HEK293T (cell line): ENCODE data around the gene HSP90AA1.

Source experiments
- BHLHE40 ChIP-seq: fragments of 450-650 bp; IDR thresholded peaks from 2 replicates; pipeline ENCODE4 v1.6.1; 2016; ENCODE audit warnings: mild to moderate bottlenecking, moderate library complexity, borderline replicate concordance
- CTBP1 ChIP-seq: fragments of 450-650 bp; IDR thresholded peaks from 2 replicates; pipeline ENCODE4 v1.6.1; 2016; ENCODE audit warnings: borderline replicate concordance
- FOXA1 ChIP-seq: fragments of 450-650 bp; IDR thresholded peaks from 2 replicates; pipeline ENCODE4 v1.6.1; 2016; ENCODE audit warnings: mild to moderate bottlenecking
- FOXK2 ChIP-seq: fragments of 450-650 bp; IDR thresholded peaks from 2 replicates; pipeline ENCODE4 v1.6.1; 2016; ENCODE audit warnings: mild to moderate bottlenecking
- FOXM1 ChIP-seq: fragments of 450-650 bp; IDR thresholded peaks from 2 replicates; pipeline ENCODE4 v1.6.1; 2017; ENCODE audit warnings: mild to moderate bottlenecking, borderline replicate concordance
- HDGF ChIP-seq: fragments of 450-650 bp; IDR thresholded peaks from 2 replicates; pipeline ENCODE4 v1.6.1; 2017; ENCODE audit warnings: antibody characterized with exemption, borderline replicate concordance
- L3MBTL2 ChIP-seq: fragments of 450-650 bp; conservative IDR thresholded peaks from 2 replicates; pipeline ENCODE4 v1.6.1; 2016; ENCODE audit warnings: mild to moderate bottlenecking
- NFRKB ChIP-seq: fragments of 450-650 bp; IDR thresholded peaks from 2 replicates; pipeline ENCODE4 v1.6.1; 2016; ENCODE audit warnings: mild to moderate bottlenecking, moderate library complexity
- SP1 ChIP-seq: fragments of 450-650 bp; IDR thresholded peaks from 2 replicates; pipeline ENCODE4 v1.6.1; 2017
- SUZ12 ChIP-seq: fragments of 450-650 bp; IDR thresholded peaks from 2 replicates; pipeline ENCODE4 v1.6.1; 2016; ENCODE audit warnings: mild to moderate bottlenecking
- TARDBP ChIP-seq: fragments of 450-650 bp; IDR thresholded peaks from 2 replicates; pipeline ENCODE4 v1.6.1; 2016
- ZNF384 ChIP-seq: fragments of 450-650 bp; IDR thresholded peaks from 2 replicates; pipeline ENCODE4 v1.6.1; 2016
- TF ChIP-seq, protein P1 (sequence below): fragments of 450-650 bp; IDR thresholded peaks from 2 replicates; pipeline ENCODE4 v1.6.1; 2016

DNA sequence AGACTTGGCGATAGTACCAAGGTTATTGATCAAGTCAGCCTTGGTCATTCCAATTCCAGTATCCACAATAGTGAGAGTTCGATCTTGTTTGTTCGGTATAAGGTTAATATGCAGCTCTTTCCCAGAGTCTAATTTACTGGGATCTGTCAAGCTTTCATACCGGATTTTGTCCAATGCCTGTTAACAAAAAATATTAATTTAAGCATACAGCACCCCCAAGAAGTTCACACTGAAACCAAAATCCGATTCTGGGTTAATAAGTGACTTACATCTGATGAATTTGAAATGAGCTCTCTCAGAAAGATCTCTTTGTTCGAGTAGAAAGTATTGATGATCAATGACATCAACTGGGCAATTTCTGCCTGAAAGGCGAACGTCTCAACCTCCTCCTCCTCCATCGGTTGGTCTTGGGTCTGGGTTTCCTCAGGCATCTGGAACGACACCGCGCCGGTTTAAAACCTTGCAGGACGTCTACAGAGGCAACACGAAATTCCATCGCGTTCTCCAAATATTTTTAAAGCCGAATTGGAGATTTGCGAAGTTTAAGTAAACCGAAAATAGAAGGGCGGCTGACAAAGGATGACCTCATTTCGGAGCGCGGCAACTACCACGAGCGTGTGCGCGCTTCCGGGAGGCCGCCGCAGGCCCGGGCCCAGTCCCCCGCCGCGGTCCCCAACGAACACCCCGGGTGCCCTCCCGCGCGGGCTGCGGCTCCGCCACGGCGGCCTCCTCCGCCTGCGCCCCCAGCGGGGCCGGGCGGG lies 716 bp downstream of the HSP90AA1 start:
- TF ChIP-seq CTBP1 (no peak), TARDBP (no peak), SUZ12 (no peak), SP1 (no peak), FOXK2 (no peak), BHLHE40 (no peak), FOXM1 (no peak), NFRKB (no peak), HDGF (no peak), L3MBTL2 (no peak), ZNF384 (no peak), FOXA1 (no peak)
- TF ChIP-seq, protein P1, sequence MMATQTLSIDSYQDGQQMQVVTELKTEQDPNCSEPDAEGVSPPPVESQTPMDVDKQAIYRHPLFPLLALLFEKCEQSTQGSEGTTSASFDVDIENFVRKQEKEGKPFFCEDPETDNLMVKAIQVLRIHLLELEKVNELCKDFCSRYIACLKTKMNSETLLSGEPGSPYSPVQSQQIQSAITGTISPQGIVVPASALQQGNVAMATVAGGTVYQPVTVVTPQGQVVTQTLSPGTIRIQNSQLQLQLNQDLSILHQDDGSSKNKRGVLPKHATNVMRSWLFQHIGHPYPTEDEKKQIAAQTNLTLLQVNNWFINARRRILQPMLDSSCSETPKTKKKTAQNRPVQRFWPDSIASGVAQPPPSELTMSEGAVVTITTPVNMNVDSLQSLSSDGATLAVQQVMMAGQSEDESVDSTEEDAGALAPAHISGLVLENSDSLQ: no peak
